Glomerular visceral epithelial cell (primary cell): ENCODE measurements around the gene RPS27.
"Not testable (repeated sequence)": the region's sequence is repeated elsewhere in the genome, so short reads cannot be mapped to it uniquely, and the experiment has no call there.

Experiments
- DNase-seq: peaks from one replicate; pipeline ENCODE4 v3.0.0-alpha.2; 2016; ENCODE audit errors: extremely low spot score

The RPS27 gene

GRCh38 chr1:153985941-153986761 lies 4.4 kb upstream of the RPS27 start, which contains the start of gene RAB13:
TSS of gene RAB13 (minus strand) at chr1:153986339. CDS start at chr1:153986236, 103 bp downstream.
- DNase-seq, result peak; percentile 93

- DNase-seq, result no peak
Observed at GRCh38 chr1:153987621-153988020, 2.9 kb upstream of the RPS27 start.

GRCh38 chr1:153991151-153991630 lies 629 bp downstream of the RPS27 start:
- no peak for DNase-seq

GRCh38 chr1:153991806-153992205 lies 1.2 kb downstream of the RPS27 start:
- DNase-seq, result no peak

GRCh38 chr1:153995202-153995601 lies 4.6 kb downstream of the RPS27 start:
- DNase-seq, result no peak

- no peak for DNase-seq
Observed at GRCh38 chr1:153995640-153996039, 5.1 kb downstream of the RPS27 start.

- DNase-seq, result not testable (repeated sequence)
Observed at GRCh38 chr1:153996882-153997281, 6.3 kb downstream of the RPS27 start.

GRCh38 chr1:154000420-154000819 lies 9.9 kb downstream of the RPS27 start:
- no peak for DNase-seq

- DNase-seq, result no peak
Observed at GRCh38 chr1:154006136-154006535, 15.6 kb downstream of the RPS27 start.

GRCh38 chr1:154012129-154012528 lies 21.6 kb downstream of the RPS27 start:
- no peak for DNase-seq

- DNase-seq, result not testable (repeated sequence)
Observed at GRCh38 chr1:154012543-154012942, 22.0 kb downstream of the RPS27 start.

GRCh38 chr1:154014154-154014907 lies 23.8 kb downstream of the RPS27 start:
- DNase-seq, result no peak

- DNase-seq, result no peak
Observed at GRCh38 chr1:154019269-154019668, 28.7 kb downstream of the RPS27 start.

- no peak for DNase-seq
Observed at GRCh38 chr1:154019940-154020339, 29.4 kb downstream of the RPS27 start.

GRCh38 chr1:154033697-154034096 lies 43.1 kb downstream of the RPS27 start:
- DNase-seq, result not testable (repeated sequence)
